HG02870 (cell line): ENCODE data around the gene SNRPD3.
"Not testable (repeated sequence)": the region's sequence is repeated elsewhere in the genome, so short reads cannot be mapped to it uniquely, and the experiment has no call there.

ENCODE experiments used
- ATAC-seq: cut with Tn5 transposase; IDR thresholded peaks from one replicate; pipeline ENCODE4 v1.9.1; 2021; ENCODE audit warnings: mild to moderate bottlenecking, moderate library complexity; ENCODE audit not compliant: unreplicated experiment

SNRPD3 gene

DNA sequence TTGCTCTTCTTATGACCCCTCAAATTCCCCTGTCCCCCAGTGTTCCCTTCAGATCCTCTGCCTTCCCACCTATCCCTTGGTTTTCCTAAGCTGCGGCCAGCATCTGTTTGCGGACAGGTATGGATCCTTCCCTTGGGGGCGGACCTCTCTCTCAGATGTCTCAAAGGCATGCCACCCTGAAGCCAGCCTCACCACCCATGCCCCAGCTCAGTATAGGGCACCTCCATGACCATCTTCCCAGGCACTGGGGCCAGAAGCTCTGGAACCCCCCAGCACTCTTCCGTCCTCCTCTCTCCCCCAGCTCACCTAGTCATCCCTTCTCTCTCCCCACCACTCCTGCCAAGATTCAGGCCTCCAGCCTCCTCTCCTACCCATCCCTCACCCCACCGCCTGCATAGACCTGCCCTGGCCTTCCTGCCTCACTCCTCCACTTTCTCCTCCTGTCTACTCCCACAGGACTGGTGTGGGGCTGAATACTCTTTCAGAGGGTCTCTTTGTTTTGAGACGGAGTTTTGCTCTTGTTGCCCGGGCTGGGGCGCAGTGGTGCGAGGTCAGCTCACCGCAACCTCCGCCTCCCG lies 34.9 kb downstream of the SNRPD3 start:
- no peak for ATAC-seq

DNA sequence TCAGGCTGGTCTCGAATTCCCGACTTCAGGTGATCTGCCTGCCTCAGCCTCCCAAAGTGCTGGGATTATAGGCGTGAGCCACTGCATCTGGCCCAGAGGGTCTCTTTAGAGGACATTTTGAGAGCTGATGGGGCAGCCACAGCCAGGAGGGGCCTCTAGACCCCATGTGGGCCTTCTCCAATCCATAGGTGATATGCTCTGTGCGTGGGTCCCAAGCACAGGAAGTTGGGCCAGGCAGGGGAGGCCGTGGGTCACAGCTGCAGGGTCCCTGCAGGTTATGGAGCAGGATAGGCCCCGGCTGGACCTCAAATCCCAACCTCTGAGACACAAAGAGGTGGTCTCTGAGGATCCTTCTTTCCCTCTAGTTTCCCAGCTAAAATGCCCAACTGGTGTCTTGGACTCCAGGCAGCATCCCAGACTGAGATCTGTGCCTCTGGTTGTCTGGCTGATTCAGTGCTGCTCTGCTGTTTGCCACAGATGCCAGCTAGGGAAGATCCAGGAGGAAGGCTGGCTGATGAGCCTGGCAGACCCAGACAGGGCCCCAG lies 35.6 kb downstream of the SNRPD3 start:
- no peak for ATAC-seq

DNA sequence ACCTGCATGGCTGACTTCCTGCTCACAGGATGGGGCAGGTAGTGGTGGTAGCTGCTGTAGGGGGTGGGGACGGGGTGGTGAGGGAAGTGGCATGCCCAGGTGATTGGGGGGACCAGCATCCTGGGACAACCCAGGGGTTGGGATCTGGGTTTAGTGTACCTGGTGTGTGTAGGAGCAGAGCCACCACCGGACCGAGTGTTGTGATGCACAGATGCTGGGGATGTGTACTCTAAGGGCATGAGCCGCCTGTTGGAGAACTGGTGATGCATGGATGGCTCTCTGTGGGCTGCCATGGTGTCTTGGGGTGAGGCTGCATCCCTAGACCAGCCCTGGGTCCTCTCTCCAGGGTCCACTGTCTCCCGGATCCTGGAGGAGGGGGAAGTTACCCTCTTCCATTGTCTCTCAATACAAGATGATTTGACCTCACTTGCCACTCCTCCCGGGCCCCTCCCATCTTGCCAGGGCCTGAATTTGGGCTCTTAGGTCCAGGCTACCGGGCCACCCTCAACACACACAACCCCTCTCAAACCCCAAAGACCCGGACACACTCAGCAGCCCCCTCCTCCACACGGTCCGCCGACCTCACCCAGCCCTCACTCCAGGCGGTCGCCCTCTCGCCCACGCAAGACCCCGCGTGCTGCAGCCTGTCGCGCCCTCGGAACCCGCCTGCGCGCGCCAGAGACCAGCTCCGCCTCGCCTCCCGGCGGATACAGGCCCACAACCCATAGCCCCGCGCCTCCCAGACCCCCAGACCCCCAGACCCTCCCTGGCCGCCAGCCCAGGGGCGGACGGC lies 36.5 kb downstream of the SNRPD3 start:
- no peak for ATAC-seq

DNA sequence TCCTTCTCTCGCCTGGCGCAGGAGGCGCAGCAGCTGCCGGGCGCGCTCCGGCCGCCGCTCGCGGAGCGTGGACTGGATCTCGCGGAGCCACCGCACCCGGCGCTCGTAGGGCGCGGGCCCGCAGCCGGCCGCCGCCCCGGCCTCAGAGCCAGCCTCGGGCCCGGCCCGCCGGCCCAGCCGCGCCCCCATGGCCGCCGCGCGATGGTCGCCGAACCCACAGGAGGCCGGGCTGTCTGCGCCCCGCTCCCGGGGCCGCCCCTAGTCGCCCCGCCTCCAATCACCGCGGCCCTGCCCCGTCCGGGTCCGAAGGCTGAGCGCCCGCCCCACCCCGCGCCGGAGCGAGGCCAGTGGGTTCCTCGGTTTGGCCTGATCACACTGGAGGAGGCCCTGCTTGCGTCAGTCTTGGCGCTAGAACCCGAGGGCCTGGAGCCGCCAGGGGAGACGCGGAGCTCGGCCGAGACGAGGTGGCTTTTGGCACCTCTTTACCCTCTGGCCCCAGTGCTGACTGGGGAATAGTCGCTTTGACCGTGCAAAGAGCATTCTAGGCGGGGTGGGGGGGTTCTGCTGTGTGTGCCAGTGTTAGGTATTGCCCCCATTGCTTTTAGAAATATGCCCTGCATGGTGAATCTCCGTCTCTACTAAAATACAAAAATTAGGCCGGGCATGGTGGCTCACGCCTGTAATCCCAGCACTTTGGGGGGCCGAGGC lies 37.2 kb downstream of the SNRPD3 start, which contains the start of gene LRRC75B:
TSS of gene LRRC75B (minus strand) at position 223 of the 708 bp plus-strand sequence. CDS start at position 189, 34 bp downstream.
- ATAC-seq = peak; percentile 79

DNA sequence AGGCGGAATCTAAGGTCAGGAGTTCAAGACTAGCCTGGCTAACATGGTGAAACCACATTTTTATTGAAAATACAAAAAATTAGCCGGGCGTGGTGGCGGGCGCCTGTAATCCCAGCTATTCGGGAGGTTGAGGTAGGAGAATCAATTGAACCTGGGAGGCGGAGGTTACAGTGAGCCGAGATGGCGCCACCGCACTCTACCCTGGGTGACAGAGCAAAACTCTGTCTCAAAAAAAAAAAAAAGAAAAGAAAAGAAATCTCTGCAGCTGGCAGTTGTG lies 37.7 kb downstream of the SNRPD3 start:
- ATAC-seq = not testable (repeated sequence)

DNA sequence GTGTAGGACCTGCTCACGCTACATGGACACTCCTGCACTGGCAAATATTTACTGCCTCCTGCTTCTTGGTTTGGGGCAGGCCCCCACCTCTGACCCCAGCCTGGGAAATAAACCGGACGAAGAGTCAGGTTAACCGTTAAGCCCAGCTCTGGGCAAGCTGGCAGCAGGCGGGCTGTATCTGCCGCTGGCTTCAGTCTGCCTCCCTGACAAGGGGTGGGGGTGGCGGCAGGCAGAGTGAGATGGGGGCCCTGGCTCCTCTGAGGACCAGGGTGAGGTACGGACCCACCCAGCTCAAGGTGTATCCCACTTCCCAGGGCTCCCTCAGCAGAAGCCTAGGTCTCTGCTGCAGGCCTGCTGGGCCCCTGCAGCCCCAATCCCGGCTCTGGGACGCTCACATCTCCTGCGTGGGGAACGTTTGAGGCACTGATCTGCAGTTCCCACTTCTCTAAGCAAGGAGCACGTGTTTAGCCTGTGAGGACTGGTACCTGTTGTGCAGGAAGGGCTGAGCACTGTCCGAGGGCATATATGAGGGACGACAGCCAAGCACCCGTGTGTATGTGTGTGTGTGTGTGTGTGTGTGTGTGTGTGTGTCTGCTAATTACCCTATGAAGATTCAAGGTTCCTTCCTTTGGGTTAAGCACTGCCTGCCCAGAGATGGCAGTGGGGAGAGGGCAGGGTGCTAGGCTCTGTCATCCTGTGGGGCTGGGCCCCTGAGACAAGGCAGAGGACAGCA lies 38.2 kb downstream of the SNRPD3 start:
- ATAC-seq = no peak

DNA sequence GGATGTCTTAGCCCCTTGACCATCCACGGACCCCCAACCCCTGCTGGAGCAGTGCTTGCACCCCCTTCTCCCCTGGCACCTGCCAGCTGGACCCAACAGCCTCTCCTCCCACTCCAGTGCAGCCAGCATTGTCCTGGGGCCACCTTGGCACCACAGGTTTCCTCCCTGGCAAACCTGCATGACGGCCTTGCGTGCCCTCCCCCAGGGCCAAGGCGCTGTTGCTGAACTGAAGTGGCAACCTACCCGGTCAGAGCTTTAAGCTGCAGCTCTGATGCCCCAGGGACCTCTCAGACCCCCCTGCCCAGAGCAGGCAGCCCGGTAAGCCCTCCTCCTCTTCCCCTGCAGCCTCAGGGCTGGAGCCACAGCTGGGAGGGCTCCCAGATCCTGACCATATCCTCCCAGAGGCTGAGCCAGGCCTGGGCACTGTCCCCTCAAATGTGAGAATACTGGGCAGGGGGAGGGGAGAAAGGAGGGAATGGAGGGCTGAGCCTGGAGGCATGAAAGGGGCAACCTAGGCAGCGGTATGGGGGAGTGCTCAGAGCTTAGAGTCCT lies 38.8 kb downstream of the SNRPD3 start:
- ATAC-seq = no peak

DNA sequence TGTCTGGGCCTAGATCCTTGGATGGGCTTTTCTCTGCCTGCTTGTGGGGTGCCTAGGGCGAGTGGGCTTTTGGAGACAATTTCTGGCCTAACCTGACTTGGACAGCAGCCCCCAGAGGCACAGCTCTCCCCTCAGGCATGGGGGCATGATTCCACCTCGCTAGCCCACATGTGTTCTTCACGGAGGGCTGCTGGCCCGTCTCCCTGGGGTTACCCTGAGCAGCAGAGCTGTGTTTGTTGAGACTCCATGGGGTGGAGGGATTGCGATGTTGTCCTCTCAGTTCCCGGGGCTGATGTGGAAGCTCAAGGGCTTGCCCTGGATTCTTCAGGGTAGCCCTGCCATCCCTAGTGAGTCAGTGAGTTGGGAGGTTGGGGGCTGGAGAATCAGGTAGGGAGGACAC lies 39.4 kb downstream of the SNRPD3 start:
- ATAC-seq = no peak

DNA sequence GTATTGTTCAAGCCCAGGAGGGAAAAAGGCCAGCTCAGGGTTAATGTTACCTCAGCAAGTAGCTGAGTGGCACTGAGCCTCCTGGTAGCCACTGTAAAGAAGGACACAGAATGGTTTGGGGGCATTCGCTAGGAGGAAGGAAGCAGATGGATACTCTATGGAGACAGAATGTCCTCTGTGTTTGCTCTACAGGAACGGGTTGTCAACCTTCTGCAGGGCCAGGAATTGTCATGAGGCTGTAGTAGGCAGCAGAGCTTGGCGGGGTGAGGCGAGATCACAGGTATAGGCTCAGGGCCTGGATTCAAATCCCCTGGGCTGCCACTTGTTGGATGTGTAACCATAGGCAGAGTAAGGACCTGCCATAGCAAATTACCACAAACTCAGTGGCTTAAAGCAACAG lies 40.1 kb downstream of the SNRPD3 start:
- ATAC-seq = no peak

DNA sequence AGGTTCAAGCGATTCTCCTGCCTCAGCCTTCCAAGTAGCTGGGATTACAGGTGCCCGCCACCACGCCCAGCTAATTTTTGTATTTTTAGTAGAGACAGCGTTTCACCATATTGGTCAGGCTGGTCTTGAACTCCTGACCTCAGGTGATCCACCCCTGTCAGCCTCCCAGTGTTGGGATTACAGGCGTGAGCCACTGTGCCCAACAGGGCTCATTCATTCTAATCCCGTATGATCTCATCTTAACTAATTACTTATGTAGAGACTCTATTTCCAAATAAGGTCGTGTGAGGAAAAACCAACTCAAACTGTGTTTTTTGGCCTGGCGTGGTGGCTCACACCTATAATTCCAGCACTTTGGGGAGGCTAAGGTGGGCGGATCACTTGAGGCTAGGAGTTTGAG lies 41.3 kb downstream of the SNRPD3 start:
- not testable (repeated sequence) for ATAC-seq

DNA sequence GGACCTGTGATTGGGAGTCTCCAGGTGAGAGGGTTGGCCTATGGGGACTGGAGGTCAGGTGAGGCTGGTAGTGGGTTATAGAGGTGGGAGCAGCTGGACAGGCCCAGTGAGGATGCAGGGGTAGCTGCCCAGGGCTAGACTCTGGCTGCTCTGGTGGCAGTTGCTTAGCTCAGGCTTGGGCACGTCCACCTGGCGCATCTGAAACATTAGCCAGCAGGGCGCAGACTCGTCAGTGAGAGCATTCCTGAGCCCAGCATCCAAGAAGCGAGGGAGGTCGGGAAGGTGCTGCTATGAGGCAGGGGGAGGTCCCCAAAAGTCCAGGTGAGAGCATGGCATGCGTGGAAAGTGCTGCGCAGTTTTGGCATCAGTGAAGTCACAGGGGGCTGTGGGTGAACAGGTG lies 43.7 kb downstream of the SNRPD3 start:
- no peak for ATAC-seq

DNA sequence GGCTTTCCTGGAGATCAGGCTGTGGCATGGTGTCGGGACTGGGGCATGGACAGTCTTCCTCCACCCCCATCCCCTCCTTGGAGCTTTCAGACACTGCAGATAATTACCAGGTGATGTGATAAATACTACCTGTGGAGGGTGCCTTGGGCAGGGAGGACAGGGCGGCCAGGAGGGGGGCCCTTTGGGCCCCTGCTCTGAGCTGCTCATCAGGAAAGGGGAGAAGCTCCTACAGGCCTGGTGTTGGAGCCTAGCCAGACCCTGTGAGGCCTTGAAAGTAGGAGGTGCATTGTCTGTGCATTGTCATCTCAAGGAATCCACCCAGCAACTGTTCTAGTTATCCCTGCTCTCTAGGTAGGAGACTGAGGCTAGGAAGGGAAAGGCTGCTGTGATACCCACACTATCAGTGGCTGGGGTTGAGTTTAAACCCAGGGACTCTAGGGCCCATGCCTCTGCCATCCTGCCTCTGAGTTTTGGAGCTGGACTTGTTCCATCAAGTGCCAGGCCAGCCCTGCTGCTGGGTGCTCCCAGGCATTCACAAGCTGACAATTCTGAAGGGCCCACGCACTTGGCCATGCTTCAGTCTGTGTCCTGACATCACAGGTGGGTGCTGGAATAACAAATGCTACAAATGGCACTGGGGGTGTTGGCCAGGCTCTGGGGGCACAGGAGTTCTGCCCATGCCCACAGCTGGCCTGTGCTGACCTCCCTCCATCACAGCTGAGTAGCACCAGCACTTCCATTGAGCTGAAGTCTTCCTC lies 44.3 kb downstream of the SNRPD3 start:
- not testable (repeated sequence) for ATAC-seq

DNA sequence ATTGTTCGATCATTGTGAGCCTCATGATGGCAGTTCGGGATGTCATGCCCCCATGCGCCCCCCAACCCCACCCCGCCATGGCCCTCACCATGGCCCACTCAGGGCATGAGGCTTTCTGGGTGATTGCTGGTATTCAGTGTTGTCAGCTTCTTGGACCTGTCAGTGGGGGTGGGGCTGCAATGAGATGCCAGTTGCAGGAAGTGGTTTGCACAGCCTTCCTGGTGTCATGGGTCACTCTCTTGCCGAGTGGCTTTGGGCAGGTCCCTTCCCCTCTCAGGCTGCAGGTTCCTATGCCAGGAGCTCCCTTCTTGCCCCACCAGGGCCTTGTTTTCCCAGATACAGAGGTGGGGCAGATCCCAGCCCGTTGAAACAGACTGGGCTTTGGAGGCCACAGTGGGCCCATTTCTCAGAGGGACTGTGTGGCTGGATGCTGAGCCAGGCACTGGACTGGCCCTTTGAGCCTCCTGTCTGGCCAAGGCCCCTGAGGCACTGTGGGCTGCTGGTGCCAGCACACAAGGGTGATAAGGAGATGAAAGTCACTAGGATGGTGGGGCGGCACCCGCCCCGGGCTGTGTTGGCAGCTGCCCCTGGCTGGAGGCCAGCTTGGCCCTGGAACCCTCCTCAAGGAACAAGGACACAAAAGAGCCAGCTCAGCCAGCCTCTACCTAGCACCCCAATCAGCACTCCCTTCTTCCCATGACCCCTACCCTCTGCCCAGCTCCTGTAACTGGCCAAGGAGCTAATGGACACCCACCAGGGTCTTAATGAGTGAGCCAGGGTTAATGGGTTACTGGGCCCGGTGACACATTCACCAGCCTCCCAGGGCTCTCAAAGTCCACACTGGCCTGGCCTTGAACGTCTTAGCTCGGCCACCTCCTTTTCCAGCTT lies 45.7 kb downstream of the SNRPD3 start:
- no peak for ATAC-seq

DNA sequence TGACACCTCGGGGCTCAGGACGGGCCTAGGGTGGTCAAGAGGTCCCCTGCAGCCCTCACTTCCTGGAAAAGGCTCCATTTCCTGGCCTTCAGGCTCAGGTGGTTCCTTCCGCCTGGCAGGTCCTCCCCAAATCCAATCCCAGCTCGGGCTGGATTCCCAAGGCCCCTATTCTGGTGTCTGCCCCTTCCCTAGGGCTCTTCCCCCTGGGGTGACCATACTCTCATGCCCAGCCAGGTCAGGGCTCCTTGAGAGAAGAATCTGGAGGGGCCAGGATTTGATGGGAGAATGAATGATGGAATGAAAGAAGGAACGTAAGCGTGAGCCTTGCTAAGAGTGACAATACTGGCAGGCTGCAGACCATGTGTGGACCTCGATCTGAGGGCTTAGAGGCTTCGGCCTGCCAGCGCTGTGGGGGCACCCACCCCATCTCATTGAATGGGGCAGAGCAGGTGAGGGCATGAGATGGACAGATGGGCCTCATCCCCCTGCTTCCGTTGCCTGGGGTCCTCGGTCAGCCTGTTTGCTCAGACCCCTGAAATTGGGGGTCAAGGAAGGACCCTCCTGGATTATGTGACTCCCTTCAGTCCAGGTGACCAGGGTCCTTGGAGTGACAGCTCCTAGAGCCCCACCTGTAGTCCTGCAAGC lies 46.4 kb downstream of the SNRPD3 start:
- ATAC-seq = not testable (repeated sequence)

DNA sequence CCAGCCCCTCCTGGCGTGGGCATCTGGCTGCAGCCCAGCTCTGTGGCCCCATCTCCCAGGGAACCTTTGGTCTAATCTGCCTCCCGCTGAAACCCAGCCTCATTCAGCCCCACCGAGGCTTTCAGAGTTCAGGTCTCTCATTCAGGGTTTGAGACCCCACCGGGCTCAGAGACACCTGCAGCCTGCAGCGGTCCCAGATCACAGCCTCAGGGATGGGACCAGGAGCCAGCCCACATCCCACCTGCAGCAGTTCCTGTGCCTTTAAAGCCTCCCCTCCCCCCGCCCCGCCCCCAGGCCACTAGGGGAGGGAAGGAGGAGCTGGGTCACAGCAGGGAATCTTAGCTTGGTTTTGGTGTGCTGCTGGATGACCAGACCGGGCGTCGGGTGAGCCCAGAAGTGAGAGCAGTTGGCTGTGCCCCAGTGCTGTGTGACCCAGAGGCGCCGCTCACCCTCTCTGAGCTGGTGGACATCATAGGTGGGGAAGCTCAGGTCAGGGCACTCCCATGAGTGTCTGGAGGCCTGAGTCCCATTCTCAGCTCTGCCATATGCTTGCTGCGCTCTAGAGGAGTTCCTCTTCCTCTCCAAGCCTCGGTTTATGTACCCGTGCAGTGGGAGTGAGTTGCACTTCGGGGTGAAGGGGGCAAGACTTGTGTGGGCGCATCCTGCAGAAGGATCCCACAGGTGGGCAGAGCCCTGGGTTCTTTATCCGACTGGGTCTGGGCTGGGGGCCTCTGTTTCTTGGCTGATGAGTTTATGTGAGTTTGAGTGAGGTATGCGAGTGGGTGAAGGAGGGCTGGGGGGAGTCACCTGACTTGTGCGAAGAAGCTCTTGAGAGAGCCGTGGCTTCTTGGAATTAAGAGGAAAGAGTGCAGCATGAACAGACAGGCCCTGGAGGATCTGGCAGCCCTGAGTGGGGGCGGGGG lies 47.3 kb downstream of the SNRPD3 start, which contains the start of gene GGT1:
TSS of gene GGT1 (plus strand) at position 347 of the 923 bp plus-strand sequence. CDS start 7,889 bp downstream, outside the sequence.
- not testable (repeated sequence) for ATAC-seq

DNA sequence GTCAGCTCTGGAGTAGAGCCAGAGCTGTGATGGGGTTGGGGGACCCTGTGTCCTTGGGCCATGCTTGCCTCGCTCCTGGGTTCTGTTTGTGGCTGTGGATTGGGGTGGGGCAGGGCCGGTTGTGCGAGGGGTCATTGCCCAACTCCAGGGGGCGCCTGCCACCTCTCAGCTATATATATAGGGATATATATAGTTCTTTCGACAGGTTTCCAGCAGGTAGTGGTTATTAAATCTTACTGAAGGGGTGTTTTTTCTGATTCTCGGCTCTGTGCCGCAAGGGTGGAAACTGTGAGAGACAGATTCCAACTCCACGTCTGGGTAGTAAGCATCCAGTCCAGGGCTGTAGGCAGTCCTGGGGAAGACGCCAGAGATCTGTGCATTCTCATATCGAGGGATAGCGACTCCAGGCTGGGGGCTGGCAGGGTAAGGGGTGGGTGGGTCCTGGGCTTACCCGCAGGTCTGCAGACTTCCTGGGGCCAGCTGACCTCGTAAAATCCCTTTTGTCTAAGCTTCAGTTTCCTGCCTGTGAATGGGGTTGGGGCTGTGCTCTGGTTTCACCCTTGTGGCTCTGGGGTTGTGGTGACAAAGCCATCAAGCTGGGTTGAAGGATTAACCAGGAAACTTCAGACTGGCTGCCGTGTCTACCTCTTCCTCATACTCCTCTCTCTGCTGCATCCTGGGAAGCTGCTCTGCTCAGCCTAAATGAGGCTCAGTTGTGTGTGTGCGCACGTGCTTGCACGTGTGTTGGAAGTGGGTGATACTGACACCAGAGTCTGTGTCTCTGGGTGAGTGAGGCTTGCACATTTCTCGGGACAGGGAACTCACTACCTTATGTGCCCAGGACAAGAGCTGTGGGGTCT lies 48.2 kb downstream of the SNRPD3 start:
- not testable (repeated sequence) for ATAC-seq
